ENCODE measurements around the gene FZR1.

The FZR1 gene

DNA sequence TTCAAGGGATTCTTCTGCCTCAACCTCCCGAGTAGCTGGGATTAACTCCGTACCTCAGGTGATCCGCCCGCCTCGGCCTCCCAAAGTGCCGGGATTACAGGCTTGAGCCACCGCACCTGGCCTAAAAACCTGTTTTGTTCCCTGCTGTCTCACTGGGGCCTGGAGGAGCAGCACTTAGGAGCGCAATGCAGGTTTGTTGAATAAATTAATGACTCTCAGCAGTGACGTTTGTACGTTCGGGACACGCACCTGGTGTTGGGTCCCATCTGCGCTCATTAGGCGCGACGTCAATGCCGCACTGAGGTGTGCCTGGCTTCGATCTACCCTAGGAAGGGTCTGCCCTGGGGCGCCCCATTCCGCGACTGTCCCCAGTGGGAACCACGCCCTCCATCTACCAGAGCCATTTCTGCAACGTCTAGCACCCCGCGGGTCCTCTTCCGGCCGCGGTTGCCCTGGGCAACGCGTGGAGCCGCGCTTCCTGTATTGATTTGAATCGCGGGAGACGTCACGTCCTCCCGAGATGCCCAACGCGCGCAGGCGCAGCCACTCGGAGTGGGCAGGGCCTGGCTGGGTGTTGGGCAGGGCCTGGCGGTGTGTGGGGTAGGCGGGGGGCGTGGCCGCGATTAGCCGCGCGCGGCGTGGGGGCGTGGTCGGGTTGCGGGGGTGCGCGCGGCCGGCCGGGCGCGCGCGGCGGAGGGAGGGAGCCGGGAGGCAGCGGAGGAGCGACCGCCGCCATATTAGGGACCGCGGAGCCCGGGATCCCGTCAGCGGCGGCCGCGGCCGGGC lies at the start of gene FZR1:
TSS of gene FZR1 (plus strand) at position 714 of the 786 bp plus-strand sequence. CDS start 16,679 bp downstream, outside the sequence.
- peak; percentile 96 for DNase-seq

DNA sequence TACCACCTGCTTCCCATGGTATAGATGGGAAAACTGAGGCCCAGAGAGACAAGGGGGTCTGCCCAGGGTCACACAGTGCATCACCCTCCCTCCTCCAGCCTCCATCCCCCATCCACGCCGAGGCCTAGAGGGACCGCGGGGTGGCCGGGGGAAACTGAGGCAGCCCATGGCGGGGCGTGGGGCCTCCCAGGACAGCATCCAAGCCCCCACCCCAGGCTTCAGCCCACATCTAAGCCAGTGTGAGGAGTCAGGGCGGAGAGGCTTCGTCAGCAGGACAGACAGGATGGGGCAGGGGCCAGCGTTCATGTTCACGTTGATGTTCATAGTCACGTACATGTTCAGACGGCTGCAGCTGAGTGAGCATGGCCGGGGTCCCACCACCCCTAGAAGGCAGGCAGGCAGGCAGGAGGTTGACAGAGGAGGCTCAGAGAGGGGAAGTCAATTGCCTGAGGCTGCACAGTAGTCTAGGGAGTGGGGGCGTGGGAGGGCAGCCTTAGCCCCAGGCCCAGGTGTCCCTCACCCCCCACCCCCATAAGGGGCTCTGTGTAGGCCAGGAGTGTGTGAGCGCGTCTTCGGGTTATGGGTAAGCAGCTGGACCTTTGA lies 49.1 kb upstream of the FZR1 start:
- no peak for DNase-seq

GRCh38 chr19:3457528-3458228 lies 48.4 kb upstream of the FZR1 start:
- DNase-seq = no peak

- no peak for DNase-seq
These were observed 47.7 kb upstream of the FZR1 start for GRCh38 chr19:3458229-3459088.

DNA sequence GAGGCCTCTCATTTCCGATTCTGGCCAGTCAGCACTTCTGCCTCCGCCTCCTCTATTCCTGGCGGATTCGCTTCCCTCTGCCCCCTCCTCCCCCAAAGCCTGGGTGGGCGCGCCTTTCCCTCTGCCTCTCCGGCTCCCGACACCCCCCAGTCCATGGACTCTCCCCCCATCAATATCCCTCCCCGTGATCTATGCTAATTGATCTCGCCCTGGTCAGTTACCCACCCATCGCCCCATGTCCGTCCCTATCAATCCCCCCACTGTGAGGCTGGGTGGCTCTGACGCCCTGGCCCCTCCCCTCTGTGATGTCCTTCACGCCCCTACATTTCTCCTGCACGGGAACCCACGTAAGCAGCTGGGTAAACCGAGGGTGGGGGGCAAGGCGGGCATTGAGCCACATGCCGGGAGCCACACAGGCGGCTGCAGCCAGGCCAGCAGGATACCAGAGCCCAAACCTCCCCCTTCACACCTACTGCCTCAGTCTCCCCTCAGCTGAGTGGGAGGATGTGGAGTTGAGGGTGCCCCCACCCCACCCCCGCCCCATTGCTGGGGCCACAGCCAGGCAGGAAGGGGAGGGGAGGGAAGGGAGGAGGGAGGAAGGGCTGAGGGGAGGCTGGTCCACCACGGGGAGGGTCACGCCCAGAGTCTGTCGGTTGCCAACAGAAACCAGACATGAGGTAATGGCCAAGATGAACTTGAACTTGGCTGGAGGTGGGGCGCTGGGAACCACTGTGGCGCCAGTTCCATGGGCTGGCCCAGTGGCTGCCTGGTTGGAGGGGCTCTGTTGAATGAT lies 46.8 kb upstream of the FZR1 start:
- DNase-seq = no peak

GRCh38 chr19:3459965-3460582 lies 46.0 kb upstream of the FZR1 start:
- no peak for DNase-seq

DNA sequence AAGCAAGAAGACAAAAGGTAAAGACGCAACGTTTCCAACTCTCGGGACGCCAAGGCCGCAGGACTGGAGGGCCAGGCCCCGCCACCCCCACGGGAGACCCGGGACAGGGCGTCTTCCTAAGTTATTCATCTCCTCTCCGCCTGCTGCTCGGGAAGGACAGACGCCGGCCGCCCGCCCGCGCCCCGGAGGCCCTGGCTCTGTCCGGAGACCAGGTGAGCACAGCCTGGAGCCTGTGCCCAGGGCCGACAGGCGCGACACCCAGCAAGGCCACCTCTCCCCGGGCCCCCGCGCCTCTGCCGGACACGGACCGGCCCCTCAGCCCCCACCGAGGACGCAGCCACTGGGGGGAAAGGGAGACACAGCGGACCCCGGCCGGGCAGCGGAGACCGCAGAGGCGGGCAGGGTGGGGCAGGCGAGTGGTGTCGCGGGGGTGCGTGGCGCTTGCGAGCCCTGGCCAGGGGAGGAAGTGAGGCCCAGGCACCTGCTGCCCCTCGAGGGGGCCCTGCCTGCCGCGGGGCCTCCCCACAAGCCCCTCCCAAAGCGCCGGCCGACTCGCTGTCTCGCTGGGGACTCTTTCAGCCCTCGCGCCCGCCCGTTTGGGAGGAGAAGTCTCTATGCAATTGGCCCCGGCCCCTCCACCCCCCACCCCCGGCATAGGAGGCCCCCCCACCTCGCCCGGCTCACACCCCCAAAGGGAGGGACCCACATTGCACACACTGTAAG lies 43.0 kb upstream of the FZR1 start:
- DNase-seq = no peak

DNA sequence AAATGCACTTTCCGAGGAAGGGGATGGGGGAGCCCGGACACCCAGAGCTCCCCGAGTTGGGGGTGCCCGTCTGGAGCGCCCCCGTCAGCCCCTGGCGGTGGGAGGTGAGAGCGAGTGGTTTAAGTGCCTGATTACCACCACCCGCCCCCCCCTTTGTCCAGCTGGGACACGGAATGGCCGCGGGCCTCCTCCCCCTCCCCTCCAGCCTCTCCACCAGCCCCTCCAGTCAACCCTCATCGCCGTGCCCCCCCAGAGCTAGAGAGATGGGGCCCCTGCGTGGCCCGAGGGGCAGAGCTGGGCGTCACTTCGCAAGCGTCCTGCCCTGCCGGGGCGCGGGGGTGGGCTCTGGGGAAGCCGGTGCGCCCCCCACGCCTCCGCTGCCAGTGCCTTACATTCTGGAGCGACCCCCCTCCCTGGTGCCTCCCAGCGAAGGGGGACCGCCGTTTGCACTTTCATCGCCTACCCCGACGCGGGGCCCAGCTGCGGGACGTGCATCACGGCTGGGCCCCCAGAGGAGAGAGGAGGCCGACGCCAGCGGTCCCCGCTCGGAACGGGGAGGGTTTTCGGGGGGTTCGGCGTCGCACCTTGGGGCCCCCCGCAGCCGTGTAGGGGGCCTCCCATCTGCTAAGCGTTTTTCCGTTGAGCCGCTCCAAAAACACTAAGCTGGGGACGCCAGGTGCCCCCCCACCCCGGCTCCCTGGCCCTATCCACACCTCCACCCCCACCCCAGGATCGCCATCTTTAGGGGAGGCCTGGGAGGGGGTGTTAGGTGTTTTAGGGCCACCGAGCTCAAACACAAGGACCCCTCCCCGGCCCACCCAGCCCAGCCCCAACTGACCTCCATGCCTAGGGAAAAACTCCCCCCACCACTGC lies 42.2 kb upstream of the FZR1 start:
- no peak for DNase-seq

GRCh38 chr19:3464587-3465235 lies 41.4 kb upstream of the FZR1 start:
- no peak for DNase-seq

DNA sequence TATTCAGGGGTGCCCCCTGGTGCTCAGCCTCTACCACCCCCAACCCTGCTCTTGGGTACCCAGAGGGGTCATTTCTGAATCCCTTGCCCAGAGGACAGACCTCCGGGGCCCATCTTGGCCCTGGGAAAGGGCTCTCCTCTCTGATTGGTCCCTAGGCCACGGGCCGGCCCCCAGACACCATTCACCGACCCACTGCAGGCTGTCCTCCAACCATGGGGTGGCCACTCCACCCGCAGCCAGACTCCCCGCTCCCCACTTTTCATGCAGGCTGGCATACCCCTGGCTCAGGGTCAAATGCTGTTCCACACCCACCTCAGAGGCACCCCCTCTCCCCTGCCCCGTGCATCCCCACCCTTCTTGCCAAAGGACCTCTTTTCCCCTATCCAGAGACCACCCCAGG lies 40.6 kb upstream of the FZR1 start:
- DNase-seq = no peak

DNA sequence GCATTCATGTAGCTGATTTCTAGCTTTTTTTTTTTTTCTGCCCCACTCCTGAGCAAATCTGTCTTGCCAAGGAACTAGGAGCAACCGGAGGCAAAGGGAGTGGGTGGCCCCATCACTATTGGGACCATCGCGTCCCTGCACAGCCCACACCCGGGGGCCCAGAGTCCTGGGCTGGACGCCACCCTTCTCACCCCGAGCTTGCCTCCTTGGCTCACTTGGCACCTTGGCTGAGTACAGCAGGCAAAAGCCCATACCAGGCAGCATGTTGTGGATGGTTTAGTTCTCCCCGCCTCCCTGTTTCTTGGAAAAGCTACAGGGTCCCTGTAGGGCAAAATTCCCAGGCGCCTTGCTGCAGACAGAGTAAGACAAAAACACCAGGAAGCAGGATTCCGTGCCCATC lies 39.5 kb upstream of the FZR1 start:
- DNase-seq = no peak

GRCh38 chr19:3467437-3468198 lies 38.5 kb upstream of the FZR1 start:
- no peak for DNase-seq

GRCh38 chr19:3468211-3468610 lies 37.9 kb upstream of the FZR1 start:
- no peak for DNase-seq

- DNase-seq = no peak
These were observed 36.2 kb upstream of the FZR1 start for GRCh38 chr19:3469638-3470499.

- no peak for DNase-seq
These were observed 35.5 kb upstream of the FZR1 start for GRCh38 chr19:3470500-3471128.

DNA sequence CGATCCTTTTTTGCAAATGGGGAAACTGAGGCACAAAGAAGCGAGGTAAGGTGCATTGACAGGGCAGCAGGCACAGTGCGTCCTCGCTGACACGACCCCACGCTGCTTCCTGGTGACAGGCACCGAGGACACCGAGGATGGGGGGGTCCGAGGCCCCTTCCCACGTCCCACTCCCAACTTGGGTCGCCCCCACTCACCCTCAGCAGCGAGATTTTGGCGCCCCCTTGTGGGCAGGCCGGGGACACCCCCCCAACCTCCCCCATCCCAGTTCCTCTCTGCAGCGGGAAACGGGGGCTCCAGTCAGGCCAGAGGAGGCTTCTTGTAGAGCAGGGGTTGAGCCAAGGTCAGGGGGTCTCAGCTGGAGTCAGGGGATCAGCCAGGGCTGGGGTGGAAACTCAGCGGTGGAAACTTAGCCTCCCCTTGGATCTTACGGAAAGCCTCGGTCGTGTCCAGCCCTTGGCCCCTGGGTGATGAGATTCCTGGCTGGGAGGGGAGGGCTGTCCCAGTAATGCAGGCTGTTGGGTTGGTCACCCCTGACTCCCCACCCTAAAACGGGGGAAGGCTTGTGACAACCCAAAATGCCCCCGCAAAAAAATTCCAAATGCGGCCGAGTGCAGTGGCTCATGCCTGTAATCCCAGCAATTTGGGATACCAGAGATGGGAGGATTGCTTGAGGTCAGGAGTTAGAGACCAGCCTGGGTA lies 34.0 kb upstream of the FZR1 start:
- no peak for DNase-seq

All from GOT3 (cell line).